T-cell (primary cell): ENCODE measurements around the gene ARHGEF38. TPM values are rescaled to one million over a fixed set of nuclear protein-coding genes. Genes with fewer than 3 reads are reported as not detected.

Source experiments
- ATAC-seq, 4 experiments: fragments of 200-7000 bp in 3 of 4; fragments of 150-1000 bp in 1 of 4; cut with Tn5 transposase; replicated peaks in 1 of 4; 1 replicate in 3 of 4; 2 replicates in 1 of 4; pipeline ENCODE4 v1.10.0; 2021; ENCODE audit warnings: moderate library complexity in 3 of 4, mild to moderate bottlenecking in 2 of 4, moderate number of reproducible peaks in 1 of 4
- CTCF ChIA-PET, 2 donors: fragments of 300-600 bp; sonication (Branson Sonifier 250); formaldehyde crosslinking; loops; one replicate each; lab custom pipeline; 2022; ENCODE audit warnings: antibody characterized with exemption in 2 of 2; lab: Charles Lee
- POLR2A ChIA-PET, 2 donors: fragments of 300-600 bp; sonication (Branson Sonifier 250); formaldehyde crosslinking; loops; one replicate each; lab custom pipeline; 2022; ENCODE audit warnings: antibody characterized with exemption in 2 of 2; lab: Charles Lee
- DNase-seq, 35 experiments: peaks; one replicate each; pipeline versions ENCODE4 v3.0.0 to v3.0.0-alpha.2; 2013 to 2023
- H3K27ac ChIP-seq: one replicate; pipeline ENCODE4 v1.5.1; 2013; ENCODE audit warnings: low read length
- H3K27me3 ChIP-seq, 2 experiments: replicated peaks in 1 of 2; 1 replicate in 1 of 2; 2 replicates in 1 of 2; pipeline versions ENCODE4 v1.6.1 to v1.7.0; 2013; ENCODE audit warnings: low read length in 1 of 2, mixed read lengths in 1 of 2; ENCODE audit not compliant: control insufficient read depth in 2 of 2, insufficient read depth in 2 of 2; ENCODE audit errors: extremely low read depth in 1 of 2
- H3K36me3 ChIP-seq, 2 donors: 1 replicate in 1 of 2; 2 replicates in 1 of 2; pipeline versions ENCODE4 v1.6.1 to v1.7.0; 2013; ENCODE audit warnings: low read length in 1 of 2; ENCODE audit not compliant: control insufficient read depth in 2 of 2, insufficient read depth in 1 of 2; ENCODE audit errors: extremely low read depth in 1 of 2
- H3K4me1 ChIP-seq, 2 experiments: 1 replicate in 1 of 2; 2 replicates in 1 of 2; pipeline versions ENCODE4 v1.6.1 to v1.7.0; 2013; ENCODE audit warnings: low read length in 2 of 2, mixed read lengths in 1 of 2; ENCODE audit not compliant: insufficient read depth in 2 of 2, control insufficient read depth in 1 of 2; ENCODE audit errors: extremely low read depth in 1 of 2
- H3K4me3 ChIP-seq, 2 donors: 1 replicate in 1 of 2; 2 replicates in 1 of 2; pipeline versions ENCODE4 v1.5.1 to v1.7.0; 2013; ENCODE audit warnings: mild to moderate bottlenecking in 2 of 2, low read length in 1 of 2, moderate library complexity in 1 of 2; ENCODE audit not compliant: control insufficient read depth in 1 of 2; ENCODE audit errors: extremely low read depth in 1 of 2
- H3K9me3 ChIP-seq: 2 replicates; pipeline ENCODE4 v1.7.0; 2013
- H3K27ac Mint-ChIP-seq, 2 donors: one replicate each; pipeline ENCODE4 v1.8.0; 2020 to 2021; ENCODE audit warnings: mild to moderate bottlenecking in 2 of 2, mixed read lengths in 2 of 2
- H3K27me3 Mint-ChIP-seq, 2 donors: one replicate each; pipeline ENCODE4 v1.8.0; 2021 to 2022; ENCODE audit warnings: mixed read lengths in 2 of 2
- H3K36me3 Mint-ChIP-seq: one replicate; pipeline ENCODE4 v1.8.0; 2021; ENCODE audit warnings: mixed read lengths
- H3K4me1 Mint-ChIP-seq, 3 donors: one replicate each; pipeline ENCODE4 v1.8.0; 2020 to 2022; ENCODE audit warnings: mixed read lengths in 3 of 3, mild to moderate bottlenecking in 1 of 3
- H3K4me3 Mint-ChIP-seq, 3 donors: one replicate each; pipeline ENCODE4 v1.8.0; 2020 to 2022; ENCODE audit warnings: mild to moderate bottlenecking in 3 of 3, mixed read lengths in 3 of 3, moderate library complexity in 3 of 3
- H3K9me3 Mint-ChIP-seq, 3 donors: one replicate each; pipeline ENCODE4 v1.8.0; 2020 to 2022; ENCODE audit warnings: mixed read lengths in 3 of 3
- WGBS: methylation state at CpG from one replicate; pipeline ENCODE4 v1.1.5; 2013; ENCODE audit warnings: missing lambda C conversion rate; ENCODE audit not compliant: insufficient coverage; 5-methylcytosine and 5-hydroxymethylcytosine counted together
- total RNA-seq, 35 experiments: library from RNA in 6 of 35; stranded (reverse) in 6 of 35; fragments of 120-200 nt in 1 of 35; gene quantifications; one replicate each; pipeline versions ENCODE4 v1.2.1 to v1.2.4 and lab custom pipeline; 2013 to 2026

Gene ARHGEF38
- total RNA-seq, 5 donors from 2014 or later (not counting 1 experiment from before 2014, with no cell fraction given), result not detected

DNA sequence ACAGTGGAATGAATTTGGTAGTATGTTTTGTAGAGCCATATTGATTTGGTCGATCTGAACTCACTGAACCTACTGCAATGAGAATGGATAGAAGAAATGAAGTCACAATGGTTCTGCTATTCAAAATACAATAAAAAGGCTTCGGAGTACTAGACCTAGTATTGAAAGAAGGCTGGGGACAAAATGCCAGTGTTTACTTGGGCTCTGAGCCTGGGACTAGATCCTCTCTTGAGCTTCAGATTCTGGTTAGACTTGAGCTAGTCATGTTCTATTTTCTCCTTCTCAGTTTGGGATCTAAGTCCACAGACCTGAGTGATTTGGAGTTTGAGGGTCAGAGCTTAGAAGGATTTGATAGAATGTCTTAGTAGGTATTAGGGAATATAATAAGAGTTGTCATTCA is 146.2 kb downstream of the ARHGEF38 start:
- ChIA-PET POLR2A (no interaction called here), CTCF (no interaction called here)
- Mint-ChIP-seq H3K4me1 (peaks cover 8 to 13% (median 9%) of the 10 kb centered on the region in 3 donors), H3K27me3 (no peaks in the 10 kb centered on the region), H3K4me3 (no peak overlapping the region), H3K36me3 (peaks cover 48% of the 10 kb centered on the region), H3K27ac (no peak overlapping the region), H3K9me3 (no peaks in the 10 kb centered on the region)
- DNase-seq, result no peak
- Histone ChIP-seq H3K4me1 (no peaks in the 10 kb centered on the region), H3K9me3 (no peaks in the 10 kb centered on the region), H3K4me3 (no peak overlapping the region), H3K27me3 (no peaks in the 10 kb centered on the region), H3K36me3 (peaks cover 2 to 28% of the 10 kb centered on the region in 2 donors), H3K27ac (no peak overlapping the region)
- no peak for ATAC-seq
- WGBS, result no CpG with 5 or more reads among the region's 2 CpGs

DNA sequence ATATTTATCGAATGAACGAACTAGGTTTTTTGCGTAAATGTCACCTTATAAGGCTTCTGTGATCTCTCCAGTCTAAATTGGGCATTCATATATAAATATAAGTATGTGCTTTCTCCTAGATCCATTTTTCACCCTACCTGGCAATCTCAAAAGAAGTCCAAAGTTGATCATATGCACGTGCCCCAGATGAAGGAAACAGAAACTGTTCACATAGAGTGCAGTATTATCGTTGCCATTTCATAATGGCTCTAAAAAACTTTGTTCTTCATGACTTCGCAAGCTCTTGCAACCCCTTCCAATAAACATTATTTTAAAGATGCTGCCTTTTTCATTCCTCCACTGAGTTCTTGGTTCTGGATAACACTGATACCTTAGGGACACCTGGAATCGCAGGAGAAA is 155.4 kb downstream of the ARHGEF38 start:
- peak overlapping the region; percentile 94 to 98 for H3K27ac Mint-ChIP-seq
- Histone ChIP-seq H3K36me3 (no peaks in the 10 kb centered on the region), H3K4me1 (peaks cover 3 to 16% of the 10 kb centered on the region in 2 experiments), H3K27me3 (no peaks in the 10 kb centered on the region), H3K9me3 (no peaks in the 10 kb centered on the region), H3K27ac (peak overlapping the region; percentile 52), H3K4me3 (peak overlapping the region; percentile 86 to 96)
- H3K9me3 Mint-ChIP-seq, result no peaks in the 10 kb centered on the region
- H3K27me3 Mint-ChIP-seq, result no peaks in the 10 kb centered on the region
- H3K4me1 Mint-ChIP-seq, result peaks cover 29 to 33% (median 31%) of the 10 kb centered on the region in 3 donors
- H3K4me3 Mint-ChIP-seq, result peak overlapping the region; percentile 91 to 99 (median 99)
- DNase-seq (peak in 1 of 35 experiments; percentile 28), ATAC-seq (no peak)
- H3K36me3 Mint-ChIP-seq, result no peaks in the 10 kb centered on the region
- WGBS, result 10% methylated on average over 2 of the region's 7 CpGs
- ChIA-PET POLR2A (interaction anchor here in 1 of 2 donors (0.8 to 1.1 kb wide), 2 partner anchors 12 to 563 kb away, joined by 3 read pairs; no protein-coding TSS in a partner anchor), CTCF (interaction anchor here (0.6 to 2.1 kb wide), 3 partner anchors 52 to 535 kb away, joined by 7 to 11 read pairs (median 8); partner anchors contain the start of gene PPA2 (in 1 of the 2))

DNA sequence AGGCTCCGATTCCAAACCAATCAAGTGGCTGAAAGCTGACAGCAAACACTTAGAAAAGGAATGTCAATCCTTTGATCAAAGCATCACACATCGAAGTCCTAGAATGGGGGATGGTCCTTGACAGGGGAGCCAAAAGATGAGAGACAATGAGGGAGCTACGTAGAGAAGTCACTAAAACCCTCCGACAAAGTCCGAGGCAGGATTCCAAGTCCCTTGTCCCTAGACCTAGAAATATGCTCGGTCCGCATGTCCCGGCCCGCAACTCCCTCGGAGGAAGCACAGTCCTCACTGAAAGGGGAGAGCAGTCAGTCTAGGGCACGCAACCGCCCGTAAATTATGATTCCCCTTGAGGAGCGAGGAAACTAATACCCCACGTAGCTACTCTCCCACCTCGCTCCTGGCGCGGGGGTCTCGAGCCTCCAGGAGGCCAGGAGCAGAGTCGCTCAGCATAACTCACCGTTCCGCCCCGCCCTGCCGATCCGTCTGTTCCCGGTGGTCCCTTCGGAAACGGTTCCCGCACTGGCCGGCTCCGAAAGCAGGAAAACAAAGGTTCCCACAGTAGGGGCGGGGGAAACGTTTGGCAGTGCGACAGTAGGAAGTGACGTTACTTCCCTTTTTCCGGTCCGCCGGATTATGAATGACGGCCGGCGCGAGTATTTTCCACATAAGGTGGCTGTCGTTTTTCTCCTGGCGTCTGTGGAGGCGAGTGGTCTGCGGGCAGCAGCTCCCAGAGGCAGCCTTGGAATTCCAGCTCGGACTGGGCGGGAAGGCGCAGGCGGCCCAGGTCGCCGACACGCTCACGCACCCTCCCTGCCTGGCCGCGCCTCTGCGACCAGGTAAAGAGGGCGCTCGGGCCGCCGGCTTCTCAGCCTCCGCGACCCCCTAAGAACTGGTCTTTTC is 156.0 kb downstream of the ARHGEF38 start, which contains the start of the genes GSTCD and INTS12:
TSS of gene GSTCD (plus strand) at position 604 of the 900 bp plus-strand sequence. CDS start 8,830 bp downstream, outside the sequence.
TSS of gene INTS12 (minus strand) at position 509 of the 900 bp plus-strand sequence. CDS start 8,684 bp downstream, outside the sequence.
- H3K4me3 ChIP-seq, result peak within 1 kb of the TSS; percentile 86 to 96
- H3K4me1 ChIP-seq, result peaks cover 3 to 16% of the 10 kb centered on the region in 2 experiments
- H3K4me3 Mint-ChIP-seq, result peak within 1 kb of the TSS; percentile 91 to 99 (median 99)
- no peaks in the 10 kb centered on the region for H3K36me3 Mint-ChIP-seq
- ChIA-PET CTCF (interaction anchor here (0.6 to 2.1 kb wide), 3 partner anchors 235 to 536 kb away, joined by 3 to 11 read pairs (median 8); partner anchors contain the start of gene PPA2 (in 1 of the 2)), POLR2A (interaction anchor here (0.5 to 1.1 kb wide), 3 partner anchors 12 to 563 kb away, joined by 3 to 4 read pairs (median 3); no protein-coding TSS in a partner anchor)
- under 1% methylated on average over 58 of the region's 63 CpGs for WGBS
- H3K36me3 ChIP-seq, result no peaks in the 10 kb centered on the region
- H3K4me1 Mint-ChIP-seq, result peaks cover 29 to 33% (median 31%) of the 10 kb centered on the region in 3 donors
- H3K27ac Mint-ChIP-seq, result peak within 1 kb of the TSS; percentile 94 to 98
- no peaks in the 10 kb centered on the region for H3K9me3 Mint-ChIP-seq
- H3K27me3 ChIP-seq, result no peaks in the 10 kb centered on the region
- no peaks in the 10 kb centered on the region for H3K27me3 Mint-ChIP-seq
- no peaks in the 10 kb centered on the region for H3K9me3 ChIP-seq
- peak; percentile 71 to 92 (median 82) for DNase-seq
- ATAC-seq, result peak; percentile 91 to 94 (median 92)
- H3K27ac ChIP-seq, result peak within 1 kb of the TSS; percentile 52

DNA sequence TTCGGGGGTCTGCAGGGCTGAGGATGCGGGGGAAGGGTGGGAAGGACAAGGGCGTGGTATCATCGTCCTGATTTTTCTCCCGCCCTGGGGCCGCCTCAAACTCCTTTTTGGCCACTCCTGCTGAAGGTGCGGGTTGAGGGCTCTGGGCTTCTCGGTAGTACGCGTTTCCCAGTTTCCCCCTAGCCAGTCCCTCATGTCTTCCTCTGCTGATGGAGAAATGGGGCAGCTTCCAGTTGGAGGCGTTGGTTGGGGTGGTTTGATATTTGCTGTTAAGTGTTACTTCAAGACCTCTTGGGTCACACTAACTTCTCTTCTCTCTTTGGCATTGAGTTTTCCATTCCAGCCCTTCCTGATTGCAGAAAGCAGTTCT is 156.6 kb downstream of the ARHGEF38 start:
- ChIA-PET POLR2A (no interaction called here), CTCF (interaction anchor here in 1 of 2 donors (0.6 kb wide), 1 partner anchor 238 kb away, joined by 3 read pairs; no protein-coding TSS in a partner anchor)
- WGBS, result 0% methylated on average over 3 of the region's 11 CpGs
- Histone ChIP-seq H3K4me3 (peak overlapping the region; percentile 86 to 96), H3K36me3 (no peaks in the 10 kb centered on the region), H3K27ac (peak overlapping the region; percentile 52), H3K9me3 (no peaks in the 10 kb centered on the region), H3K27me3 (no peaks in the 10 kb centered on the region), H3K4me1 (peaks cover 3 to 16% of the 10 kb centered on the region in 2 experiments)
- Mint-ChIP-seq H3K4me3 (peak overlapping the region; percentile 91 to 99 (median 99)), H3K27ac (peak overlapping the region; percentile 65 to 78), H3K27me3 (no peaks in the 10 kb centered on the region), H3K4me1 (peaks cover 31 to 33% (median 31%) of the 10 kb centered on the region in 3 donors), H3K36me3 (no peaks in the 10 kb centered on the region), H3K9me3 (no peaks in the 10 kb centered on the region)
- peak; percentile 25 to 29 (median 28) for ATAC-seq
- DNase-seq, result peak in 9 of 35 experiments; percentile 0 to 32 (median 2)

DNA sequence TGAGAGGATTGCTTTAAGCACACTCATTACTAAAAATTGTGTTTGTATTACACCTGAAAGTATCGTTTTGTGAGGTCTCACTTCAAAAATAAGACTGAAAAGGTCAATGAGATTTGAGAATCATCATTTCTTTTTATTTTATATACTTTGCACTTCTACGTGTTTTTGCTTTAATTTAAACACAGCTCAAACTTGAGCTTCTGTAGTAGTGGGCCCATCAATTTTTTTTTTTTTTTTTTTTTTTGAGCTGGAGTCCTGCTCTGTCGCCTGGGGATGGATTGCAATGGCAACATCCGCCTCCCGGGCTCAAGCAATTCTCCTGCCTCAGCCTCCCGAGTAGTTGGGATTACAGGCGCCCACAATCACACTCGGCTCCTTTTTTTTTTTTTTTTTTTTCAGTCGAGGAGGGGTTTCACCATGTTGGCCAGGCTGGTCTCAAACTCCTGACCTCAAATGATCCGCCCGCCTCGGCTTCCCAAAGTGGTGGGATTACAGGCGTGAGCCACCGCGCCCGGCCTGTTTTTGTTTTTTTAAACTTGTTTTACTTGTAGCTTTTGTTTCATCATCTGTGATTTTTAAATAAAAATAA is 157.7 kb downstream of the ARHGEF38 start:
- ATAC-seq, result no peak
- DNase-seq, result no peak
- Mint-ChIP-seq H3K4me1 (peaks cover 31 to 33% (median 32%) of the 10 kb centered on the region in 3 donors), H3K36me3 (no peaks in the 10 kb centered on the region), H3K4me3 (peak overlapping the region; percentile 91 to 99 (median 99)), H3K27me3 (no peaks in the 10 kb centered on the region), H3K9me3 (no peaks in the 10 kb centered on the region), H3K27ac (no peak overlapping the region)
- WGBS, result 100% methylated on average over 3 of the region's 16 CpGs
- Histone ChIP-seq H3K9me3 (no peaks in the 10 kb centered on the region), H3K4me3 (no peak overlapping the region), H3K36me3 (no peaks in the 10 kb centered on the region), H3K27ac (no peak overlapping the region), H3K27me3 (no peaks in the 10 kb centered on the region), H3K4me1 (peaks cover 3 to 16% of the 10 kb centered on the region in 2 experiments)
- ChIA-PET CTCF (interaction anchor here (0.7 to 2.2 kb wide), 2 partner anchors 9 to 236 kb away, joined by 6 to 12 read pairs; partner anchors contain the start of gene PPA2 (in 1 of the 2)), POLR2A (interaction anchor here (0.6 to 0.7 kb wide), 3 partner anchors 9 to 36 kb away, joined by 3 to 16 read pairs (median 7); no protein-coding TSS in a partner anchor)
